ENCODE measurements around the gene HPSE2. TPM values are rescaled to one million over a fixed set of nuclear protein-coding genes. Genes with fewer than 3 reads are reported as not detected.

The HPSE2 gene
- total RNA-seq, 1 experiment from 2014 or later: not detected

- Histone ChIP-seq H3K36me3 (ENCODE audit: control insufficient read depth, insufficient read depth, low read length) (no peaks in the 10 kb centered on the region), H3K4me1 (ENCODE audit: control insufficient read depth, insufficient read depth, low read length) (no peaks in the 10 kb centered on the region), H3K27me3 (ENCODE audit: control insufficient read depth, insufficient read depth, low read length) (no peaks in the 10 kb centered on the region; the same call in 1 of the 2 replicates), H3K4me3 (ENCODE audit: low read depth in 2 of 2, low read length in 2 of 2) (no peak overlapping the region), H3K9me3 (ENCODE audit: control insufficient read depth, insufficient read depth, low read depth, low read length) (0 out of 2 replicates have a peak, but pooled peaks cover 7% of the 10 kb centered on the region), H3K27ac (ENCODE audit: low read length) (no peak overlapping the region)
- intact Hi-C loops (cut with micrococcal nuclease; ENCODE audit: unreplicated experiment): no loop called here
- CTCF ChIA-PET: no interaction called here
- DNase-seq (ENCODE audit: low read depth, low spot score) (no peak), ATAC-seq (no peak)
- TF ChIP-seq SIN3A (IDR thresholded peaks at IDR 0.05; ENCODE audit: borderline replicate concordance, insufficient read depth, low read depth, low read length): no peak
- TF ChIP-seq CTCF (IDR thresholded peaks at IDR 0.05): no peak
- TF ChIP-seq, protein P1, sequence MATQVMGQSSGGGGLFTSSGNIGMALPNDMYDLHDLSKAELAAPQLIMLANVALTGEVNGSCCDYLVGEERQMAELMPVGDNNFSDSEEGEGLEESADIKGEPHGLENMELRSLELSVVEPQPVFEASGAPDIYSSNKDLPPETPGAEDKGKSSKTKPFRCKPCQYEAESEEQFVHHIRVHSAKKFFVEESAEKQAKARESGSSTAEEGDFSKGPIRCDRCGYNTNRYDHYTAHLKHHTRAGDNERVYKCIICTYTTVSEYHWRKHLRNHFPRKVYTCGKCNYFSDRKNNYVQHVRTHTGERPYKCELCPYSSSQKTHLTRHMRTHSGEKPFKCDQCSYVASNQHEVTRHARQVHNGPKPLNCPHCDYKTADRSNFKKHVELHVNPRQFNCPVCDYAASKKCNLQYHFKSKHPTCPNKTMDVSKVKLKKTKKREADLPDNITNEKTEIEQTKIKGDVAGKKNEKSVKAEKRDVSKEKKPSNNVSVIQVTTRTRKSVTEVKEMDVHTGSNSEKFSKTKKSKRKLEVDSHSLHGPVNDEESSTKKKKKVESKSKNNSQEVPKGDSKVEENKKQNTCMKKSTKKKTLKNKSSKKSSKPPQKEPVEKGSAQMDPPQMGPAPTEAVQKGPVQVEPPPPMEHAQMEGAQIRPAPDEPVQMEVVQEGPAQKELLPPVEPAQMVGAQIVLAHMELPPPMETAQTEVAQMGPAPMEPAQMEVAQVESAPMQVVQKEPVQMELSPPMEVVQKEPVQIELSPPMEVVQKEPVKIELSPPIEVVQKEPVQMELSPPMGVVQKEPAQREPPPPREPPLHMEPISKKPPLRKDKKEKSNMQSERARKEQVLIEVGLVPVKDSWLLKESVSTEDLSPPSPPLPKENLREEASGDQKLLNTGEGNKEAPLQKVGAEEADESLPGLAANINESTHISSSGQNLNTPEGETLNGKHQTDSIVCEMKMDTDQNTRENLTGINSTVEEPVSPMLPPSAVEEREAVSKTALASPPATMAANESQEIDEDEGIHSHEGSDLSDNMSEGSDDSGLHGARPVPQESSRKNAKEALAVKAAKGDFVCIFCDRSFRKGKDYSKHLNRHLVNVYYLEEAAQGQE (IDR thresholded peaks at IDR 0.05; ENCODE audit: insufficient read depth in 1 of 2, low read depth in 2 of 2, low read length in 1 of 2): no peak
- TF ChIP-seq TCF7L2 (IDR thresholded peaks at IDR 0.05; ENCODE audit: low read depth, low read length): no peak
- TF ChIP-seq POLR2AphosphoS5 (IDR thresholded peaks at IDR 0.05; ENCODE audit: low read depth, low read length): no peak
- in situ Hi-C loops (cut with HindIII; ENCODE audit: low pct_unique_long_range_greater_than_20kb, low sequenced_read_pairs): no loop called here
- POLR2A ChIA-PET: no interaction called here
- BruUV-seq (replicated peaks): no TSS peak
Observed at GRCh38 chr10:99008054-99008453, 227.6 kb downstream of the HPSE2 start.

- Histone ChIP-seq H3K27ac (ENCODE audit: low read length) (no peak overlapping the region), H3K9me3 (ENCODE audit: control insufficient read depth, insufficient read depth, low read depth, low read length) (0 out of 2 replicates have a peak, but pooled peaks cover 7% of the 10 kb centered on the region), H3K4me3 (ENCODE audit: low read depth in 2 of 2, low read length in 2 of 2) (no peak overlapping the region), H3K4me1 (ENCODE audit: control insufficient read depth, insufficient read depth, low read length) (no peaks in the 10 kb centered on the region), H3K36me3 (ENCODE audit: control insufficient read depth, insufficient read depth, low read length) (no peaks in the 10 kb centered on the region), H3K27me3 (ENCODE audit: control insufficient read depth, insufficient read depth, low read length) (no peaks in the 10 kb centered on the region; the same call in 1 of the 2 replicates)
- ATAC-seq: no peak
- ChIA-PET POLR2A (no interaction called here), CTCF (no interaction called here)
- no TSS peak for BruUV-seq (replicated peaks)
- intact Hi-C loops (cut with micrococcal nuclease; ENCODE audit: unreplicated experiment): no loop called here
- DNase-seq (ENCODE audit: low read depth, low spot score): no peak
- TF ChIP-seq SIN3A (IDR thresholded peaks at IDR 0.05; ENCODE audit: borderline replicate concordance, insufficient read depth, low read depth, low read length) (no peak), POLR2AphosphoS5 (IDR thresholded peaks at IDR 0.05; ENCODE audit: low read depth, low read length) (no peak), TCF7L2 (IDR thresholded peaks at IDR 0.05; ENCODE audit: low read depth, low read length) (no peak), CTCF (IDR thresholded peaks at IDR 0.05) (no peak)
- TF ChIP-seq, protein P1 (IDR thresholded peaks at IDR 0.05; ENCODE audit: insufficient read depth in 1 of 2, low read depth in 2 of 2, low read length in 1 of 2): no peak
- in situ Hi-C loops (cut with HindIII; ENCODE audit: low pct_unique_long_range_greater_than_20kb, low sequenced_read_pairs): no loop called here
Observed at GRCh38 chr10:99007457-99007856, 228.2 kb downstream of the HPSE2 start.
